OCI-M1 (cell line): ENCODE data around the gene EFCAB13.
"Not testable (repeated sequence)": the region's sequence is repeated elsewhere in the genome, so short reads cannot be mapped to it uniquely, and the experiment has no call there.

Source experiments
- DNase-seq: peaks from one replicate; lab custom pipeline; 2025; lab: John Stamatoyannopoulos, UW

Gene EFCAB13

DNA sequence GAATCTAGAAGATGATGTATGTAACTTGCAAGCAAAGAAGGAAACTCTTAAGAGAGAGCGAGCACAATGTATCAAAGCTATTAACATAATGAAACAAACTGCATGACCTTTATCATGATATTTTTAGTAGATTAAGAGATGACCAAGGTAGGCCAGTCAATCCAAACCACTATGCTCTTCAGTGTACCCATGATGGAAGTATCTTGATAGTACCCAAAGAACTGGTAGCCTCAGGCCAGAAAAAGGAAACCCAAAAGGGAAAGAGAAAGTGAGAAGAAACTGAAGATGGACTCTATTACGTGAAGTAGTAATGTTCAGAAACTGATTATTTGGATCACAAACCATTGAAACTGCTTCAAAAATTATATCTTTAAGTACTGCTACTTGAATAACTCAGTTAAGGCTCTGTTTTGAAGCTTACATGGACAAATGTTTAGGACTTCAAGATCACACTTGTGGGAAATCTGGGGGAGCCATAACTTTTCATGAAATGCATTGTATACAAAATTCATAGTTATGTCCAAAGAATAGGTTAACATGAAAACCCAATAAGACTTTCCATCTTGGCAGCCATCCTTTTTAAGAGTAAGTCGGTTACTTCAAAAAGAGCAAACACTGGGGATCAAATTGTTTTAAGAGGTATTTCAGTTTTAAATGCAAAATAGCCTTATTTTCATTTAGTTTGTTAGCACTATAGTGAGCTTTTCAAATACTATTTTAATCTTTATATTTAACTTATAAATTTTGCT lies 102.3 kb downstream of the EFCAB13 start:
- peak; percentile 10 for DNase-seq

- no peak for DNase-seq
These were observed 104.2 kb downstream of the EFCAB13 start for GRCh38 chr17:47427985-47428384.

GRCh38 chr17:47432240-47432639 lies 108.5 kb downstream of the EFCAB13 start:
- DNase-seq = not testable (repeated sequence)

DNA sequence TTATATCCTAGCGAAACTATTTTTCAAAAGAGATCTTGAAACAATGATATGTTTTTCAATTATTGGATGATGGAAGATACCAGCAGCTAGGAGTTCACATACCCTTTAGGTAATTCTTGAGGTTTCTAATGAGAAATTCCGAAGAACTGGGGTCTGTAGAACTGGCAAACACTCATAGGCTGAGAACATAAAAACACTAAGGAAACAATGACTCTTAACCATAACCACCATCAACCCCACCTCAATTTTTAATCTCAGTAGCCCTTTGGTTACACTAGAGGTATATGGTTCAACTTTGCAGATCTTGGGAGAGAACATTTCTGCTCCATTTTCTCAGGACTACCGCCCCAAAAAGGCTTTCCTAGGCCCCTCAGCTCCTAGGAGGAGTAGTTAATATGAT lies 141.4 kb downstream of the EFCAB13 start:
- DNase-seq = no peak

DNA sequence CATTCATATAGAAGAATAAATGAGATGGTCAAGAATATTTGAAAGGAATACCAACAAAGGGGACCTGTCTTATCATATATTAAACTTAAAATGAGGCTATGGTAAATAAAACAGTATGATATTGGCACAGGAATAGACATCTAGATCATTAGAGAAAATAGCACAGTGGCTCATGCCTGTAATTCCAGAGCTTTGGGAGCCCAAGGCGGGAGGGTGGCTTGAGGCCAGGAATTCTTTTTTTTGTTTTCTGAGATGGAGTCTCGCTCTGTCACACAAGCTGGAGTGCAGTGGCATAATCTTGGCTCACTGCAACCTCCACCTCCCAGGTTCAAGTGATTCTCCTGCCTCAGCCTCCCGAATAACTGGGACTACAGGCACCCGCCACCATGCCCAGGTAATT lies 143.2 kb downstream of the EFCAB13 start:
- DNase-seq = not testable (repeated sequence)

DNA sequence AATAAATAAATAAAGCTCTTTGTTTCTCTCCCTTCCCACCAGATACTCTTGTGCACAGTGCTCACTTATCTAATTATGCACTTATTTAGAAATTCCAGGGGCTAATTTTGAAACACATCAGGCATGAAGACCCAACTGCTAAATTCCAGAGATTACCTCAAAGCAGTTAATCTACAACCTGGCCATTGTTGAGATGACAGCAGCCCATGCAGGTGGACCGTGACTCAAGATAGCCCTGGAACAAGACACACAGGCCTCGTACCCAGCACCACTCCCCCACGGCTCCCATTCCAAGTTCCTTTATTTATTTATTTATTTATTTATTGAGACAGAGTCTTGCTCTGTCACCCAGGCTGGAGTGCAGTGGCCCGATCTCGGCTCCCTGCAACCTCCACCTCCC lies 147.1 kb downstream of the EFCAB13 start:
- no peak for DNase-seq

- not testable (repeated sequence) for DNase-seq
These were observed 148.3 kb downstream of the EFCAB13 start for GRCh38 chr17:47472073-47472472.
